GM18499 (cell line): Measurements from ENCODE around the gene SLC45A1.
"Not testable (repeated sequence)": the region's sequence is repeated elsewhere in the genome, so short reads cannot be mapped to it uniquely, and the experiment has no call there.

Source experiments
- ATAC-seq: cut with Tn5 transposase; IDR thresholded peaks from one replicate; pipeline ENCODE4 v1.9.1; 2021; ENCODE audit warnings: moderate number of reproducible peaks; ENCODE audit not compliant: insufficient read depth, unreplicated experiment

The SLC45A1 gene

DNA sequence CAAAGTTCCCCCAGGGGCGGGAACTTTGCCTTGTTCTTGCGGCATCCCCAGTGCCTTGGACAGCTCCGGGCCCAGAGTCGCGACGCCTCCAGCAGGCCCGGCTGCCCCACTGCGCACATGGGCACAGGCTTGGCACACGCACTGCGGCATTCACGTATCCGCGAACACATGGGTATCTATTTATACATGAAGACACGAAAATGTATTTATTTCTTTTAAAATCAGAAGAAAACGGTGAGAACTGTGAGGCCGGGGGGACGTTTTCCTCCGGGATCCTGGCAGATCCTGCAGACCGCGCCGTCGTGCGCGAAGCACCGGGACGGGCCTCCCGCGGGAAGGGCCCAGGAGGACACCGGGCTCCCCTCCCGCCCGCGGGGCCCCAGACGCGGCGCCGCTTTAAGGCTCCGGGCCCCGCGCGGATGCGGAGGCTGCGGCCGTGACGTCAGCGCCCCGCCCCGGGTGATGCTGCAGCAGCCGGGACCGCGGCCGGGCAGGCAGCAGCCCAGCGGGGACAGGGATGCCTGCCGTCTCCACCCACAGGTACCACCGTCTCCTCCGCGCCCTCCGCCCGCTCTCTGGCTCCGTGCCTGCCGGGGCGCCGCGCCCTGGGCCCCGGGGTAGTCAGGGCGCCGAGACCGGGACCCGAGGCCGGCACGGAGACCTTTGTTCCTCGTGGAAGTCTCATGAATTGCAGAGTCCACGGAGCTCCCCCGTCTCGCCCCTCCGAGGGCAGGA is at the start of gene SLC45A1:
TSS of gene SLC45A1 (plus strand) at position 468 of the 735 bp plus-strand sequence. CDS start 6,216 bp downstream, outside the sequence.
- no peak for ATAC-seq

DNA sequence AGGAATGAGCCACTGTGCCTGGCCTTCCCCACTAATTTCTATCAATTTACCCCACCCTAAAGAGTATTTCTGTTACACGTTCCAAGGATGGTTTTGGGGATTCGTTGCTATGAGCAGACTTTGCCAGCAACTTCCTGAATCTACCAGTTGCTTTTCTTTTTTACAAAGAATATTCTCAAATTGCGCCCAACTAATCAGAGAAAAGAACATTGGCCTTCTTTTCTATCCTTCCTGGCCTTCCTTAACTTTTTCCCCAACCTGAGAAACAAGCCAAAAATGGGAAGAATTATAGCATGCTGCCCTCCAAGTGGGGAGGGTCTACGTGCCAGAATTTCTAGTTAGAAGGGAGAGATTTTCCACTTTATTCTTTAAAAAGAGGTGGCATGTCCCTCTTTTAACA is 44.9 kb upstream of the SLC45A1 start:
- ATAC-seq: no peak

DNA sequence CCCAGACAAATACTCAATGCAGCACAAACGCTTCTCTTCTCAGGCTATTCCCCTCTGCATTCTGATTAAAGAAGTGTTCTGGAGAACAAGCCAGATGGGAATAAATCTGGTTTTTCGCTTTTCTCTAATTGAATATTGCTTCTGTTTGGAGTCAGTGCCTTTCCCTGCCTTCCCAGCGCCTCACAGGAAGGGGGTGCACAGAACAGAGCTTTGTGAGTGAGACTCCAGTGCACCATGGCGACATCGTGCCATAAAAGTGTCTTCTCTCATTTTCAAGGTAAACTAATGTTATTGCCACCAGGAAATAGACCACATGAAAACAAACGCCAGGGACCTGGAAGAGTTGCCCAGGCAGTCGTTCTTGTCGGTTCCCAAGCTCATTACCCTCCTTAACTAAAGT is 43.6 kb upstream of the SLC45A1 start:
- no peak for ATAC-seq

DNA sequence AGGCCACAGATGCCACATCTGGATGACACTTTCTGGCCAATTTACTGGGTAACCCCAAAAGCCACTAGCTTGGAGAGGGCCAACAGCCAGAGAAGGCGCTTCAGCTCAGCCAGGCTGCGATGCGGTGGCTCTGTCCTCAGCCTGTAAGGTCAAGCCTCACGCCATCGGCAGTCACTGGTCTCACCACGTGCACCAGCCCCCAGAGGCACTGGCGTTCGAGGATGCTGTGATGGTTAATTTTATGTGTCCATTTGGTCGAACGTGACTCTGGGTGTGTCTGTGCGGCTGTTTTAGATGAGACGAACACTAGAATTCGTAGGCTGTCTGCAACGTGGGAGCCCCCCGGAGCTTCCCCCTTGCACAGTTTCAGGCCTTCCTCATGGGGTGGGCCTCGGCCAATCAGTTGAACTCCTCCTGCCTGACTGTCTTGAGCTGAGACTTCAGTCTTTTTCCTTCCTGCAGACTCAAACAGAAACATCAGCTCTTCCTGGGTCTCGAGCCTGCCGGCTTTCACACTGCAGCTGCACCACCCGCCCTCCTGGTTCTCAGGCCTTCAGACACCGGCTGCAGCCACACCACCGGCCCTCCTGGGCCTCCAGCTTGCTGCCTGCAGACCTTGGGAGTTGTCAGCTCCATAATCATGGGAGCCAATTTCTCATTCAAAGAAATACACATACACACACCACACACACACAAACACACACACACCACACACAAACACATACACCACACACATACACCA is 41.6 kb upstream of the SLC45A1 start:
- ATAC-seq: no peak

GRCh38 chr1:8276932-8277331 is 41.0 kb upstream of the SLC45A1 start:
- ATAC-seq: no peak

GRCh38 chr1:8278677-8279076 is 39.2 kb upstream of the SLC45A1 start:
- ATAC-seq: not testable (repeated sequence)

DNA sequence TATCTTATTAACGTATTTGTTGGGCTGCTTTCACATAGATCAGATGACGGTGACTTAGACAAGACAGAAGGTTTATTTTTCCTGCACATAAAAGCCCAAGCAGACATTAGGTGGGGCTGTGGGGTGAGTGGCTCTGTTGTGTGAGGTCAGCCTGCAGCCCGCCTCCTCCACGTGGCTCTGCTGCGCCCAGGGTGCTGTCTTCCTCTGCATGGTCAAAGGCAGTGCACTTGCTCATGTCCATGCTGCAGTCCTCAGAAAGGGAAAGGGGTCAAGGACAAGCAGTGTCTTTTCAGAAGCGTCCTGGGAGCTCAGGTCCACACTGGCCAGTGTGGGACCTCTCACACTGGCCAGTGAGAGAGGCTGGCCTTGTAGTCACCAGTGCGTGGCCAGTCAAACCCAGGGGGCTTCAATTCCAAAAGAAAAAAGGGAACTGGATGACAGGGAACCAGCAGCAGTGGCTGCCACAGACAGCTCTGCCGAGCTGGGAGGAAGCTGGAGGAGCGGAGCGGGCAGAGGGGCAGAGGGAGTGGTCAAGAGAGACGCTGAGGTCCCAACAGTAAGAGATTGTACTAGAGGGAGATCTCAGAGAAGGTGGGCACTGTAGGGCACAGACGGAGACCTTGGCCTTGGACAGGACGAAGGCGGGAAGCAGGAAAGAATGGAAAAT is 35.9 kb upstream of the SLC45A1 start:
- no peak for ATAC-seq

GRCh38 chr1:8283058-8283884 is 34.6 kb upstream of the SLC45A1 start:
- ATAC-seq: peak; percentile 78

DNA sequence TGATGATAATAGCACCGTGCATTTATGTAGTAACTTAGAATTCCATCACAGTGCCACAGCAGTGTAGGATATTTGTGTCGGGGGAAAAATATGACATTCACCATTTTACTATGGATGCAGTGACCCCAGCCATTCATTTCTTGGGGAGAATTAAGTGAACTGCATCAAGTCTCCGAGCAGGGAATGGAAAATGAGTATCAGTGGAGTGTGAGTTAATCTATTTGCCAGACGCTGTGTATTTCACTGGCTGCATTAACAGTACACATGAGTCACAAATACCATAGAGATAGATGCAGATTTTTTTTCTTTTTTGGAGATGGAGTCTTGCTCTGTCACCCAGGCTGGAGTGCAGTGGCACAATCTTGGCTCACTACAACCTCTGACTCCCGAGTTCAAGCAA is 33.8 kb upstream of the SLC45A1 start:
- no peak for ATAC-seq

- no peak for ATAC-seq
Measured at GRCh38 chr1:8285103-8285502, 32.8 kb upstream of the SLC45A1 start.

GRCh38 chr1:8285965-8286364 is 31.9 kb upstream of the SLC45A1 start:
- ATAC-seq: no peak

DNA sequence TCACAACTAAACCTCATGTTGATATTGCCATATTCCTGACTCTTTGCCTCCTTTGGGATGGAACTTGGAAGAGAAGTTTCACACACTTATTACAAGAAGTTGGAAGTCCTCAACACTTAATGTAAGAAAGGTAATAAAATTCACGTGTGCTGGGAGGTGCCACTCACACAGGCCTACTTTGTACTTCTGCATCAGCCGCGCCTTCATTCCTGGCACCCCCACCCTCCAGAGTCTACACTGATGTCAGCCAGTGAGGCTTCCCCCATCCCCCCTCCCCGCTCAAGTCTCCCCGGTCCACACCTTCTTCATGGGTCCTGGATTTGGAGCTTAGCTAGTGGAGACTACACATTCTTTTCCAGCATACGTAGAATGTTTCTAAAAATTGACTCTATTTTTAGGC is 24.8 kb upstream of the SLC45A1 start:
- ATAC-seq: no peak

GRCh38 chr1:8293641-8294169 is 24.2 kb upstream of the SLC45A1 start:
- ATAC-seq: no peak

DNA sequence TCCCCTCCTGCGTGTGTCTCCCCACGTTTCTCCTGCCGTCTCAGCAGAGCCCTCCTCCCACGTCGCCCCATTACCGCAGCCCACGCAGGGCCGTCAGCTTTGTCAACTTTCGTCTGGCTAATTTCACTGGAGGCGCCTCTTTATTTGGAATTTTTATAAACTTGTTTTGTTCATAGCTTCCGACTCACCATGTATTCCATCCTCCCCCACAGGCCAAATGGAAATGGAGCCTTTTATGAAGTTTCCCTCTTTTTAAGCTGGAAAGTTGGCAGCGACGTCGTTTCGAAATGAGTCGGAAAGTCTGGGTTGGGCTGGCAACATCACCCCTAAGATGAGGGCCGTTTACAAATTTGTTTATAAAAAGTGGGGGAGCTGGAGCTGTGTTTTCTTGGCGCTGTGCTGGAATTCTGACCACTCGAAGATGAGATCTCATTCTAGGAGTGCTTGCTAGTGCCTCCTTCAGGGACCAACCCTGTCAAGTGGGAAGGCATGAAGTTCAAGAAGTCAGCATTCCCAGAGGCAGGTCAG is 23.7 kb upstream of the SLC45A1 start:
- no peak for ATAC-seq

- ATAC-seq: no peak
Measured at GRCh38 chr1:8297245-8297644, 20.7 kb upstream of the SLC45A1 start.

DNA sequence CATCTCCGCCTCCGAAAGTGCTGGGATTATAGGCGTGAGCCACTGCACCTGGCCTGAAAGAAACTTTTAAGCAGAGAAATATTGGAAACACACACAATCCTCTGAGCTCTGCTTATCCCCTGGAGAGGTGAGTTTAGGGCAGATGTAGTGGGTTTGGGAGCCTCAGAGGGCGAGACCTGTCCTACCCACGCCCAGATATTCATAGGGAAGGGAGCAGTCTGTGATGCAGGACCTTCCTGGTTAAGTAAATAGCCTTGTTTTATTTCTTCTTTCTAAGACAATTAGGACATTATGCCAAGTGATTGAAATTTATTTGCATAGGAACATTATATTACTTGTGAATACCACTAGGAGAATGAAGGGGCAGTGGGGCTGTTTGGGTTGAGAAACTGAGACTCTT is 18.0 kb upstream of the SLC45A1 start:
- ATAC-seq: no peak

- no peak for ATAC-seq
Measured at GRCh38 chr1:8302081-8302956, 15.6 kb upstream of the SLC45A1 start.

DNA sequence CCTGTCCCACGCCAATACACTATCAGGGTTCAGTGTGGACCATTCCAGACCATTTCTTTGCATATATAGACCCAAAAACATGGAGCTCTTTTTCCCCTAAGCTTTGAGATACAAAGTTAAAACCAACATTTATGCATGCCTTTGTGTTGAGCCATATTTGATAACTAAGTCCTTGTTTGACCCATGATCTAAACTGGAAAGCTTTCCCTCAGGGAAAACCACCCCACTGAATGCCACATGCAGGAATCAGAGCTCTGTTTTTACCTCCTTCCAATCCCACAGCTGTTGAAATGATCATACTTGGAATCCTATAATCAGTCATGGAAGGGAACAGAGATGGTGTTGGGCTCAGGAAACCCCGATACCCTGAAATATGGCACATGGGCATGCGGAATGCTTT is 14.8 kb upstream of the SLC45A1 start:
- ATAC-seq: no peak

- ATAC-seq: no peak
Measured at GRCh38 chr1:8303876-8304275, 14.0 kb upstream of the SLC45A1 start.
